ENCODE results near the gene PIGA. TPM values are rescaled to one million over a fixed set of nuclear protein-coding genes. Genes with fewer than 3 reads are reported as not detected.

Gene PIGA
- total and polyA plus RNA-seq, 10 of the 15 experiments (the other 5 are each of a cell fraction or from before 2014, with no cell fraction given): 4.9 to 24.1 (median 11.0) TPM

GRCh38 chrX:15336023-15336413 lies 695 bp upstream of the PIGA start:
- peaks cover 0 to 3% of the 10 kb centered on the region in 2 experiments; a peak in 1 of 4 replicates for H3K36me3 ChIP-seq (ENCODE audit: control insufficient read depth in 2 of 2, insufficient read depth in 2 of 2, low read length in 1 of 2)
- 24% methylated on average over 10 of the region's 10 CpGs for WGBS (ENCODE audit: insufficient coverage, insufficient replicate concordance, low lambda C conversion rate, missing lambda C conversion rate)
- peak; percentile 9 for ATAC-seq
- SMC1A ChIA-PET (ENCODE audit: uncharacterized antibody, unreplicated experiment): interaction anchor here (1.0 kb wide), 1 partner anchor 13 kb away, joined by 3 read pairs; no protein-coding TSS in a partner anchor
- intact Hi-C loops (cut with micrococcal nuclease; ENCODE audit: unreplicated experiment): no loop called here
- in situ Hi-C loops (cut with MboI): no loop called here
- H3K27ac ChIP-seq (ENCODE audit: control insufficient read depth, insufficient read depth): no peak overlapping the region
- H4K20me1 ChIP-seq (ENCODE audit: control insufficient read depth, insufficient read depth): no peaks in the 10 kb centered on the region
- TF ChIP-seq EP300 (IDR thresholded peaks at IDR 0.05; ENCODE audit: borderline replicate concordance in 1 of 2, control insufficient read depth in 1 of 2, low read depth in 2 of 2, low read length in 2 of 2) (0 out of 4 replicates have a peak, but pooled peaks of 1 of the 2 experiments have one; percentile 14), MEF2A (IDR thresholded peaks at IDR 0.05; ENCODE audit: insufficient read depth, low read depth, low read length) (no peak), NKRF (conservative IDR thresholded peaks at IDR 0.05) (0 out of 2 replicates have a peak, but pooled peaks have one; percentile 1)
- H2AFZ ChIP-seq (ENCODE audit: control insufficient read depth, low read depth, low read length): peak overlapping the region; percentile 76
- H3K4me2 ChIP-seq (ENCODE audit: control insufficient read depth, insufficient read depth): peak overlapping the region; percentile 39
- H3K79me2 ChIP-seq (ENCODE audit: control insufficient read depth, insufficient read depth, low read length): peaks cover 14% of the 10 kb centered on the region
- no peaks in the 10 kb centered on the region for H3K4me1 ChIP-seq (ENCODE audit: control insufficient read depth, insufficient read depth, low read length)
- CTCF ChIA-PET: interaction anchor here (0.9 to 1.0 kb wide), 2 partner anchors 11 to 36 kb away, joined by 4 to 5 read pairs; no protein-coding TSS in a partner anchor
- no peaks in the 10 kb centered on the region for H3K27me3 ChIP-seq (replicated peaks in 1 of 2; ENCODE audit: control insufficient read depth in 2 of 2, insufficient read depth in 2 of 2, low read length in 1 of 2)
- no peaks in the 10 kb centered on the region for H3K9me3 ChIP-seq (replicated peaks; ENCODE audit: control insufficient read depth, insufficient read depth, low read length)
- no peak for DNase-seq (ENCODE audit: low read depth, low spot score)
- H3K9ac ChIP-seq (ENCODE audit: control insufficient read depth, insufficient read depth, low read length): 0 out of 2 replicates have a peak overlapping the region, but pooled peaks have one; percentile 1
- no peak for FAIRE-seq
- BruUV-seq (replicated peaks): no TSS peak
- RAD21 ChIA-PET (ENCODE audit: unreplicated experiment): interaction anchor here (0.7 to 1.0 kb wide), 3 partner anchors 36 to 132 kb away, joined by 3 read pairs; no protein-coding TSS in a partner anchor
- H3K4me3 ChIP-seq: peak overlapping the region; percentile 50; the same call in 1 of the 2 replicates
- POLR2A ChIA-PET: no interaction called here

Data from GM12878 (cell line).